GM12878 (cell line): Measurements from ENCODE around the gene ZBTB24. TPM values are rescaled to one million over a fixed set of nuclear protein-coding genes. Genes with fewer than 3 reads are reported as not detected.

Source experiments
- ATAC-seq: fragments of 200-7000 bp; cut with Tn5 transposase; 3 replicates; pipeline ENCODE4 v1.9.1; 2020; ENCODE audit warnings: mild to moderate bottlenecking, moderate library complexity
- BruUV-seq: library from RNA; stranded (reverse); fragments of 400-500 nt; replicated peaks from 2 replicates; lab custom pipeline; 2021; lab: Mats Ljungman, UMichigan
- CTCF ChIA-PET: fragments of 300-600 bp; sonication (Branson Sonifier 250); formaldehyde crosslinking; extraction: SDS; loops from one replicate; lab custom pipeline; 2021; ENCODE audit warnings: inconsistent platforms; lab: Yijun Ruan, JAX
- POLR2A ChIA-PET: fragments of 350-600 bp; formaldehyde crosslinking; extraction: SDS; loops from one replicate; lab custom pipeline; 2021; ENCODE audit warnings: inconsistent platforms; lab: Charles Lee
- RAD21 ChIA-PET: fragments of 300-600 bp; sonication (Branson Sonifier 250); formaldehyde crosslinking; loops from one replicate; lab custom pipeline; 2023; ENCODE audit warnings: antibody characterized with exemption; ENCODE audit not compliant: unreplicated experiment; lab: Charles Lee
- SMC1A ChIA-PET: fragments of 300-600 bp; sonication (Branson Sonifier 250); formaldehyde crosslinking; loops from one replicate; lab custom pipeline; 2023; ENCODE audit not compliant: unreplicated experiment, uncharacterized antibody; lab: Charles Lee
- DNase-seq: peaks from one replicate; pipeline ENCODE4 v3.0.0-alpha.2; 2011; ENCODE audit warnings: low read depth, low spot score
- FAIRE-seq: peaks from 3 replicates; lab custom pipeline; 2011; peaks lifted over from hg19 to GRCh38; lab: Jason Lieb, UNC
- H2AFZ ChIP-seq: 2 replicates; pipeline ENCODE4 v1.6.0; 2011; ENCODE audit warnings: low read depth, low read length, control low read depth; ENCODE audit not compliant: control insufficient read depth
- H3K27ac ChIP-seq: 2 replicates; pipeline ENCODE4 v1.5.1; 2011; ENCODE audit warnings: control low read depth; ENCODE audit not compliant: control insufficient read depth, insufficient read depth
- H3K27me3 ChIP-seq, 2 experiments: replicated peaks in 1 of 2; 2 replicates each; pipeline versions ENCODE4 v1.6.0 to v1.6.1; 2011; ENCODE audit warnings: low read length in 1 of 2; ENCODE audit not compliant: control insufficient read depth in 2 of 2, insufficient read depth in 2 of 2
- H3K36me3 ChIP-seq, 2 experiments: 2 replicates each; pipeline ENCODE4 v1.5.1; 2011; ENCODE audit warnings: low read length in 1 of 2; ENCODE audit not compliant: control insufficient read depth in 2 of 2, insufficient read depth in 2 of 2
- H3K4me1 ChIP-seq: 2 replicates; pipeline ENCODE4 v1.6.1; 2011; ENCODE audit warnings: mild to moderate bottlenecking, low read length, moderate library complexity, mixed read lengths; ENCODE audit not compliant: control insufficient read depth, insufficient read depth
- H3K4me2 ChIP-seq: 2 replicates; pipeline ENCODE4 v1.6.0; 2011; ENCODE audit warnings: control low read depth; ENCODE audit not compliant: control insufficient read depth, insufficient read depth
- H3K4me3 ChIP-seq: fragments of 200-600 bp; sonication (generic); 2 replicates; pipeline ENCODE4 v1.5.1; 2016
- H3K79me2 ChIP-seq: 2 replicates; pipeline ENCODE4 v1.6.0; 2011; ENCODE audit warnings: low read length; ENCODE audit not compliant: control insufficient read depth, insufficient read depth
- H3K9ac ChIP-seq: 2 replicates; pipeline ENCODE4 v1.8.0; 2011; ENCODE audit warnings: low read length, control low read depth, mixed read lengths; ENCODE audit not compliant: control insufficient read depth, insufficient read depth
- H3K9me3 ChIP-seq: replicated peaks from 3 replicates; pipeline ENCODE4 v1.5.1; 2011; ENCODE audit warnings: mild to moderate bottlenecking, low read length; ENCODE audit not compliant: control insufficient read depth, insufficient read depth
- H4K20me1 ChIP-seq: 2 replicates; pipeline ENCODE4 v1.6.0; 2011; ENCODE audit not compliant: control insufficient read depth, insufficient read depth
- IKZF1 ChIP-seq: fragments of 450-650 bp; conservative IDR thresholded peaks from 2 replicates; pipeline ENCODE4 v1.6.1; 2017; ENCODE audit warnings: antibody characterized with exemption, mild to moderate bottlenecking
- IKZF2 ChIP-seq, 2 experiments: fragments of 450-650 bp; IDR thresholded peaks; 2 replicates each; pipeline ENCODE4 v1.6.1; 2017; ENCODE audit warnings: mild to moderate bottlenecking in 2 of 2, moderate library complexity in 2 of 2
- RFX5 ChIP-seq: IDR thresholded peaks from 2 replicates; pipeline ENCODE4 v1.6.1; 2011; ENCODE audit warnings: low read depth, low read length, improper control_type of control experiment
- SMARCA5 ChIP-seq: fragments of 450-650 bp; IDR thresholded peaks from 2 replicates; pipeline ENCODE4 v1.6.1; 2017; ENCODE audit warnings: mild to moderate bottlenecking
- WRNIP1 ChIP-seq: IDR thresholded peaks from 2 replicates; pipeline ENCODE4 v1.6.1; 2011; ENCODE audit warnings: low read depth, low read length, improper control_type of control experiment, borderline replicate concordance
- ZNF687 ChIP-seq: fragments of 450-650 bp; IDR thresholded peaks from 2 replicates; pipeline ENCODE4 v1.6.1; 2017; ENCODE audit warnings: mild to moderate bottlenecking, moderate library complexity
- WGBS: methylation state at CpG from one replicate; pipeline ENCODE4 v1.1.6; 2016; ENCODE audit warnings: low lambda C conversion rate; ENCODE audit not compliant: insufficient replicate concordance, insufficient coverage; ENCODE audit errors: missing lambda C conversion rate; 5-methylcytosine and 5-hydroxymethylcytosine counted together
- in situ Hi-C: fragments of 300-500 bp; cut with MboI; formaldehyde crosslinking; loops from 9 replicates; pipeline ENCODE4 v1.14.3; 2018; ENCODE audit warnings: mixed read lengths
- intact Hi-C: fragments of 100-400 bp; cut with micrococcal nuclease; formaldehyde crosslinking; loops from one replicate; pipeline ENCODE4 v1.14.2; 2022; ENCODE audit not compliant: unreplicated experiment
- polyA plus RNA-seq, 11 experiments: library from polyadenylated mRNA; depleted of rRNA in 4 of 11; unstranded in 6 of 11; stranded (reverse) in 5 of 11; fragments of >200 nt; fragmentation: Nextera tagmentation in 4 of 11; fragmentation: Illumina TruSeq in 1 of 11; extraction: Ambion mirVana in 4 of 11; extraction: Trizol in 1 of 11; gene quantifications; 1 replicate in 1 of 11; 2 replicates in 10 of 11; pipeline versions ENCODE4 v1.2.1 to v1.2.3, GENCODE V29; 2011 to 2016; ENCODE audit warnings: inconsistent platforms in 2 of 11, missing spikeins in 2 of 11, low read depth in 1 of 11
- total RNA-seq, 4 experiments: library from RNA; depleted of rRNA in 3 of 4; stranded (reverse); fragments of >200 nt in 3 of 4; fragmentation: Illumina TruSeq in 1 of 4; extraction: Trizol in 1 of 4; gene quantifications; 2 replicates each; pipeline versions ENCODE4 v1.2.1 to v1.2.3, GENCODE V29; 2013 to 2021

Gene ZBTB24
- total and polyA plus RNA-seq, 10 of the 15 experiments (the other 5 are each of a cell fraction or from before 2014, with no cell fraction given), result 2.9 to 17.7 (median 8.5) TPM

DNA sequence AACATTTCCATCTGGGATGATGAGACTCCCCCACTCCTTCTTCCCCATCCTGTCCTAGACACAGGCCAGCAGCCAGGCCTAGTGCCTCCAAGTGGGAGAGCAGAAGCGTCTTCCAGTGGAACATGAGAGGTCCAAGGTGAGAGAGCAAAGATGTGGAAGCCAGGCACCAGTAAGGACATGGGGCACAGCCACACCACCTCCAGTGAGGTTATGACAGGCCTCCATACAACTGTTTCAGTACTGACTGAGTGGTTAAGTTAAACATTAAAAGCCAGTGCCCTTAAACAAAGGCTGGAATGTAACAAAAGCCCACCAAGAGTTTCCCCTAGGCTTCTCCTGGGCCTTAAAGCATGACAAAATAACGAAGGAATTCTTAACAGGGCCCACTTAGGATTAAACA lies 5.3 kb downstream of the ZBTB24 start:
- no TSS peak for BruUV-seq
- POLR2A ChIA-PET, result interaction anchor here (0.6 to 9.3 kb wide), 3 partner anchors 18 to 37 kb away, joined by 3 to 132 read pairs (median 3); partner anchors contain the start of gene MICAL1
- Histone ChIP-seq H3K9me3 (no peaks in the 10 kb centered on the region), H3K4me3 (peak overlapping the region; percentile 56), H3K36me3 (peaks cover 0 to 29% of the 10 kb centered on the region in 2 experiments), H3K4me2 (peak overlapping the region; percentile 84), H3K4me1 (peaks cover 10% of the 10 kb centered on the region), H3K27me3 (no peaks in the 10 kb centered on the region), H2AFZ (no peak overlapping the region), H3K27ac (peak overlapping the region; percentile 64), H3K79me2 (peaks cover 74% of the 10 kb centered on the region), H4K20me1 (no peaks in the 10 kb centered on the region), H3K9ac (peak overlapping the region; percentile 14; the same call in 1 of the 2 replicates)
- TF ChIP-seq WRNIP1 (0 out of 2 replicates have a peak, but pooled peaks have one; percentile 61), RFX5 (no peak), ZNF687 (peak; percentile 47; the same call in 1 of the 2 replicates), IKZF1 (peak; percentile 45; the same call in 1 of the 2 replicates), IKZF2 (IDR thresholded peaks at IDR 0.05) (peak in 1 of 2 experiments; percentile 16; a peak in 1 of 4 replicates), SMARCA5 (no peak)
- SMC1A ChIA-PET, result interaction anchor here (1.6 to 9.4 kb wide), 5 partner anchors 9 to 36 kb away, joined by 4 to 148 read pairs (median 22); partner anchors contain the start of genes MICAL1, PPIL6 and SMPD2
- intact Hi-C loops, result loop anchor here (10.0 kb wide), 1 partner anchor 707 kb away; the partner anchor contains the start of gene CDC40
- in situ Hi-C loops, result no loop called here
- CTCF ChIA-PET, result interaction anchor here (1.4 to 2.0 kb wide), 2 partner anchors 14 to 21 kb away, joined by 4 to 5 read pairs; no protein-coding TSS in a partner anchor
- DNase-seq (no peak), ATAC-seq (peak; percentile 77), FAIRE-seq (no peak)
- WGBS, result 48% methylated on average over 2 of the region's 2 CpGs
- RAD21 ChIA-PET, result interaction anchor here (1.4 to 5.5 kb wide), 4 partner anchors 13 to 36 kb away, joined by 4 to 97 read pairs (median 15); partner anchors contain the start of gene MICAL1
